Uterus (tissue), 4 donors: ENCODE results near the gene NISCH. TPM values are rescaled to one million over a fixed set of nuclear protein-coding genes. Genes with fewer than 3 reads are reported as not detected.

ENCODE experiments used
- DNase-seq, 2 donors: peaks; one replicate each; pipeline ENCODE4 v3.0.0-alpha.2; 2019 to 2020
- H3K27ac ChIP-seq, 2 donors: fragments of 200-600 bp; sonication (generic); 1 replicate in 1 of 2; 2 replicates in 1 of 2; pipeline ENCODE4 v1.5.1; 2016 to 2018
- H3K27me3 ChIP-seq, 2 donors: fragments of 200-600 bp; sonication (generic); one replicate each; pipeline ENCODE4 v1.5.1; 2018 to 2019; ENCODE audit warnings: control low read depth in 1 of 2
- H3K36me3 ChIP-seq, 2 donors: fragments of 200-600 bp; sonication (generic); one replicate each; pipeline ENCODE4 v1.5.1; 2019; ENCODE audit warnings: control low read depth in 1 of 2
- H3K4me1 ChIP-seq, 2 donors: fragments of 200-600 bp; sonication (generic); one replicate each; pipeline ENCODE4 v1.5.1; 2018 to 2019; ENCODE audit warnings: control low read depth in 1 of 2
- H3K4me3 ChIP-seq, 2 donors: fragments of 200-600 bp; sonication (generic); 1 replicate in 1 of 2; 2 replicates in 1 of 2; pipeline ENCODE4 v1.5.1; 2018 to 2019; ENCODE audit warnings: mild to moderate bottlenecking in 1 of 2
- H3K9me3 ChIP-seq, 2 donors: fragments of 200-600 bp; sonication (generic); one replicate each; pipeline ENCODE4 v1.5.1; 2019; ENCODE audit warnings: control low read depth in 1 of 2
- POLR2A ChIP-seq, 2 donors: fragments of 450-650 bp; IDR thresholded peaks; one replicate each; pipeline ENCODE4 v1.6.1; 2016; ENCODE audit warnings: antibody characterized with exemption in 2 of 2, mild to moderate bottlenecking in 1 of 2, moderate library complexity in 1 of 2
- intact Hi-C: fragments of 100-400 bp; cut with DNase I; formaldehyde crosslinking; loops from one replicate; pipeline ENCODE4 v1.15.1; 2023; ENCODE audit warnings: low total_unique reads
- total RNA-seq, 4 donors: library from RNA; depleted of rRNA in 3 of 4; stranded (reverse); fragments of >200 nt in 3 of 4; gene quantifications; one replicate each; pipeline versions ENCODE4 v1.1.0 to v1.2.4, GENCODE V29; 2014 to 2023
- TF ChIP-seq, protein P1 (sequence below), 4 experiments: fragments of 200-600 bp in 2 of 4; fragments of 450-650 bp in 2 of 4; sonication (generic) in 2 of 4; IDR thresholded peaks; one replicate each; pipeline ENCODE4 v1.5.1; 2016 to 2019; ENCODE audit warnings: antibody characterized with exemption in 4 of 4, mild to moderate bottlenecking in 2 of 4, moderate library complexity in 1 of 4
- donor health status: DM: yes; HTN: yes; CAD: no.

The NISCH gene
- total RNA-seq, 4 donors from 2014 or later: 50.0 to 157 (median 114) TPM

DNA sequence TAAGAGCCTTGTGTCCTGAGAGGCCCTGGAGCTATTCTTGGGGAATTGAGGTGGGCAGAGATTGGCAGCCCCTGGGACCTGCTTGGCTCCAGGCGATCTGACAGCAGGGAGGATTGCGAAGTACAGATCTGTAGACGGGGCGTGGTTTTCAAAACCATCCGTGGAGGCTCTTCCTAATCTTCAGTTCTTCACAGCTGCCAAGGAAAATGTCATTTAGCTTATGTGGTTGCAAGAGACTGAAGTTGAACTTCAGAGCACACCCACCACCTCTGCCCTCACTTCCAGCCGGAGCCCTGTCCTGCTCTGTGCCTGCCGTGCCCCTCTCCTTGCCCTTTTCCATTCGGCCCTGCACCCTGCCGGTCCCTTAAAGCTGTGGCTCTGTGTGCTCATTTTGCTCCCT, 12.9 kb downstream of the NISCH start:
- no peaks in the 10 kb centered on the region for H3K4me1 ChIP-seq

DNA sequence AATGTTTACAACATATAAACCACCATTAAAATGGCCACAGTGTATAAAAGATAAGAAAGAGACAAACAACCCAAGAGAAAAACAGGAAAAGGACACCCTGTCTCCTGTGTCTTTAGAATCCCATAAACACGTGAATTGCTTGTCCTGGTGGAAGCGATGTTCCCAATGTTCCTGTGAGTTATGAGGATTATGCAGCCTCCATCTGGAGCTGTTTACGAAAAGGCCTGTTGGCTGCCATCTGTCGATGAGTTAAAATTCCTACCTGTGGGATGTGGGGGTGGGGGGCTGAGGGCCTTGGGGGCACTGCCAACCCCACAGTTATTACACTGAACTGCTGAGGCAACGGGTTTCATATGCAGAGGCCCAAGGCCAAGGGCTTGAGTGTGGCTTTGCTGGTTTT, 13.6 kb downstream of the NISCH start:
- intact Hi-C loops: no loop called here
- H3K27me3 ChIP-seq: no peaks in the 10 kb centered on the region
- H3K9me3 ChIP-seq: no peaks in the 10 kb centered on the region
- H3K4me3 ChIP-seq: no peak overlapping the region
- DNase-seq: no peak
- peak overlapping the region; percentile 44 to 62 for H3K27ac ChIP-seq
- H3K4me1 ChIP-seq: no peaks in the 10 kb centered on the region
- TF ChIP-seq, protein P1, sequence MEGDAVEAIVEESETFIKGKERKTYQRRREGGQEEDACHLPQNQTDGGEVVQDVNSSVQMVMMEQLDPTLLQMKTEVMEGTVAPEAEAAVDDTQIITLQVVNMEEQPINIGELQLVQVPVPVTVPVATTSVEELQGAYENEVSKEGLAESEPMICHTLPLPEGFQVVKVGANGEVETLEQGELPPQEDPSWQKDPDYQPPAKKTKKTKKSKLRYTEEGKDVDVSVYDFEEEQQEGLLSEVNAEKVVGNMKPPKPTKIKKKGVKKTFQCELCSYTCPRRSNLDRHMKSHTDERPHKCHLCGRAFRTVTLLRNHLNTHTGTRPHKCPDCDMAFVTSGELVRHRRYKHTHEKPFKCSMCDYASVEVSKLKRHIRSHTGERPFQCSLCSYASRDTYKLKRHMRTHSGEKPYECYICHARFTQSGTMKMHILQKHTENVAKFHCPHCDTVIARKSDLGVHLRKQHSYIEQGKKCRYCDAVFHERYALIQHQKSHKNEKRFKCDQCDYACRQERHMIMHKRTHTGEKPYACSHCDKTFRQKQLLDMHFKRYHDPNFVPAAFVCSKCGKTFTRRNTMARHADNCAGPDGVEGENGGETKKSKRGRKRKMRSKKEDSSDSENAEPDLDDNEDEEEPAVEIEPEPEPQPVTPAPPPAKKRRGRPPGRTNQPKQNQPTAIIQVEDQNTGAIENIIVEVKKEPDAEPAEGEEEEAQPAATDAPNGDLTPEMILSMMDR (IDR thresholded peaks at IDR 0.05): no peak
- H3K36me3 ChIP-seq: no peaks in the 10 kb centered on the region

More for the DNA sequence above, 12.9 kb downstream of the NISCH start:
- intact Hi-C loops: no loop called here
- Histone ChIP-seq H3K27ac (peak overlapping the region; percentile 40 to 44), H3K27me3 (no peaks in the 10 kb centered on the region), H3K36me3 (no peaks in the 10 kb centered on the region), H3K9me3 (no peaks in the 10 kb centered on the region), H3K4me3 (no peak overlapping the region)
- no peak for DNase-seq
- TF ChIP-seq POLR2A (IDR thresholded peaks at IDR 0.05): no peak
- TF ChIP-seq, protein P1 (IDR thresholded peaks at IDR 0.05): no peak

DNA sequence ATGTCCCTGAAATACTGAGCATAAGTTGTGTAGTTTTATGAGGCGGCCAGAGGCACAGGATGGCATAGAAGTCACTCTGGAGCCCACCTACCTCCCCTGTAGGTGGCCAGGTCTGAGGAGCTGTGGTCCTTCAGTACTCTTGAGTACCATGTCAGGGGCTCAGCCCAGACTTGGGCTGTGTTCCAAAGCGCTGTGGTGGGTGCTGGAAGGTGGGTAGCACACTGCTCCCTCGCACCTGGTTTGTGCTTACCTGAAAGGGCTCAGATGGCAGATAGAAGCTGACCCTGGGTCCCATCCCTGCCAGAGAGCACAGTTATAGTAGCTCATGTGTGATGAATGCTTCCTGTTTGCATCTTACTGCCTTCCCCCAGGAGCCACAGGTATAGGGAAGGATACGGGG, 15.5 kb downstream of the NISCH start:
- TF ChIP-seq, protein P1 (IDR thresholded peaks at IDR 0.05): no peak
- TF ChIP-seq POLR2A (IDR thresholded peaks at IDR 0.05): no peak
- no peak overlapping the region for H3K27ac ChIP-seq
- no peaks in the 10 kb centered on the region for H3K27me3 ChIP-seq
- no peaks in the 10 kb centered on the region for H3K36me3 ChIP-seq
- no peak overlapping the region for H3K4me3 ChIP-seq
- no peaks in the 10 kb centered on the region for H3K4me1 ChIP-seq
- intact Hi-C loops: no loop called here
- no peaks in the 10 kb centered on the region for H3K9me3 ChIP-seq
- DNase-seq: no peak

DNA sequence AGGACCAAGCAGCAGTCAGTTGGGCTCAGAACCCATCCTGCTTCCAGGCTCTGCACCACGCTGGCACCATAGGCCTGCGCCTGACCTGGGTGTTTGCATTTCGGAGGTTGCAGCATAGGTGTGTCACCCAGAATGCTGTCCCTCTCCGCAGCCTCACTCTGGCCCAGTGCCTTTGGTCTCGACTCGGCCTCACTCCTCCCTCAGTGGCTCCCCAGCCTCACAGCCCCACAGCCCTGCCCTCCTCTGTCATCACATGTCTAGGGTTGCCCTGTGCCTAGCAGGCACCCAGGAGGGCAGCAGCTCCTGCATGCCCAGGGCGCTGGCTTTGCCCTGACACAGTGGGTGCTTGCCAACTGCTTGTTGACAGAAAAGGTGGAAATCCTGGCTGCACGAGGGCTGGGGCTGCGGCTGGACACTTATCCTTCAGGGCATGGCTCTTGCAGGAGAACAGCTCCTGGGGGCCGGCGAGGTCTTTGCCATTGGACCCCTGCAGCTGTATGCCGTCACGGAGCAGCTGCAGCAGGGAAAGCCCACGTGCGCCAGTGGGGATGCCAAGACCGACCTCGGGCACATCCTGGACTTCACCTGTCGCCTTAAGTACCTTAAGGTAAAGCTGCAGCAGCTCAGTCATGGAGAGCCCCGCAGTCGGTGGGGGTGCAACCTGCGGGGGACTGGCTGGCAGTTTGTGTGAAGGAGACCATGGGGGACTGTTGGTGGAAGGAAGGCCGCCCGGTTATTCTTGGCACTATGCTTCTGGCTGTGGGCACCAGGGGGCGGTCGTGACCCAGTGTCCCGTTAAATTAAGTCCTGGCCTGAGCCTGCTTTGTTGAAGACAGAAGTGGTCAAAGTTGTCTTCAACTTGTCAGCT, 16.2 kb downstream of the NISCH start:
- DNase-seq: peak; percentile 59 to 61
- H3K36me3 ChIP-seq: no peaks in the 10 kb centered on the region
- intact Hi-C loops: no loop called here

More for the DNA sequence above, 16.2 kb downstream of the NISCH start:
- no peaks in the 10 kb centered on the region for H3K9me3 ChIP-seq
- no peaks in the 10 kb centered on the region for H3K4me1 ChIP-seq
- no peak for TF ChIP-seq POLR2A (IDR thresholded peaks at IDR 0.05)
- TF ChIP-seq, protein P1 (IDR thresholded peaks at IDR 0.05): peak; percentile 47 to 54 (median 47)
- H3K27me3 ChIP-seq: no peaks in the 10 kb centered on the region
- H3K27ac ChIP-seq: no peak overlapping the region
- H3K4me3 ChIP-seq: no peak overlapping the region
